Ureter (tissue), 1 donor: Measurements from ENCODE around the gene ZFPM1. TPM values are rescaled to one million over a fixed set of nuclear protein-coding genes. Genes with fewer than 3 reads are reported as not detected.

ENCODE experiments used
- DNase-seq: peaks from one replicate; pipeline ENCODE4 v3.0.0-alpha.2; 2020; ENCODE audit warnings: low spot score
- total RNA-seq: library from RNA; stranded (reverse); gene quantifications from one replicate; pipeline ENCODE4 v1.2.4, GENCODE V29; 2023
- donor health status: DM: yes; HTN: yes; CAD: no.

Gene ZFPM1
- total RNA-seq, 1 donor from 2014 or later: 13.7 TPM

GRCh38 chr16:88537859-88538258, 84.8 kb downstream of the ZFPM1 start:
- no peak for DNase-seq

GRCh38 chr16:88538366-88539060, 85.4 kb downstream of the ZFPM1 start:
- DNase-seq: no peak

GRCh38 chr16:88539261-88539651, 86.2 kb downstream of the ZFPM1 start:
- DNase-seq: no peak

- no peak for DNase-seq
These were observed 86.7 kb downstream of the ZFPM1 start for GRCh38 chr16:88539652-88540345.

- DNase-seq: no peak
These were observed 87.4 kb downstream of the ZFPM1 start for GRCh38 chr16:88540346-88540977.

- no peak for DNase-seq
These were observed 88.9 kb downstream of the ZFPM1 start for GRCh38 chr16:88541831-88542616.

GRCh38 chr16:88543230-88543813, 90.2 kb downstream of the ZFPM1 start:
- no peak for DNase-seq

- DNase-seq: no peak
These were observed 92.7 kb downstream of the ZFPM1 start for GRCh38 chr16:88545781-88546180.

GRCh38 chr16:88548131-88548874, 95.2 kb downstream of the ZFPM1 start:
- DNase-seq: no peak

GRCh38 chr16:88548985-88549384, 95.9 kb downstream of the ZFPM1 start:
- DNase-seq: no peak

- no peak for DNase-seq
These were observed 96.7 kb downstream of the ZFPM1 start for GRCh38 chr16:88549671-88550245.

GRCh38 chr16:88550246-88550661, 97.2 kb downstream of the ZFPM1 start:
- DNase-seq: no peak

- DNase-seq: no peak
These were observed 99.1 kb downstream of the ZFPM1 start for GRCh38 chr16:88552166-88552565.

- no peak for DNase-seq
These were observed 99.7 kb downstream of the ZFPM1 start for GRCh38 chr16:88552815-88553214.

GRCh38 chr16:88553739-88554138, 100.7 kb downstream of the ZFPM1 start:
- DNase-seq: no peak

- no peak for DNase-seq
These were observed 101.7 kb downstream of the ZFPM1 start for GRCh38 chr16:88554711-88555264.

- DNase-seq: no peak
These were observed 103.4 kb downstream of the ZFPM1 start for GRCh38 chr16:88556294-88556988.

GRCh38 chr16:88558457-88559442, 105.7 kb downstream of the ZFPM1 start:
- DNase-seq: peak; percentile 63
